ENCODE data around the gene IPO8. TPM values are rescaled to one million over a fixed set of nuclear protein-coding genes. Genes with fewer than 3 reads are reported as not detected.

The IPO8 gene
- total RNA-seq, 2 donors from 2014 or later, result 28.8 to 49.4 TPM

DNA sequence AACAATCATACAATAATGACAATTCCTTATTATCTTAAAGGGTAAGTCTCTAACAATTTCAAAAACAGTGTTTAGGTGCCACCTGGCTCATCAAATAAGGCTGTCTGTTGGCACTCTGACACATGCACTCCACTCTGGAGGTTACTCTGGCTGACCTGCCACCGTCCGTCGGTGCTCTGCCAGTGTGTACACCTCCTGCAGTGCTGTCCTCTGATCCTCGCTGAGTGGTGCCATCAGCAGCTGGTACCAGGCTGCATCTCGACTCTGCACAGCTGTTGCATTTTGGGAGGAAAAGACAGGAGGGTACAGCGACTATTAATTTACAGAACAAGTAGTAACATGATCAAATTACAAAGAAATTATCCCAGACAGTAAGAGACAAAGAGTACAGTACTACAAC is 63.9 kb downstream of the IPO8 start:
- peaks cover 23% of the 10 kb centered on the region for H3K36me3 ChIP-seq
- H3K4me1 ChIP-seq (ENCODE audit: control insufficient read depth in 1 of 2, low read depth in 2 of 2), result no peaks in the 10 kb centered on the region

DNA sequence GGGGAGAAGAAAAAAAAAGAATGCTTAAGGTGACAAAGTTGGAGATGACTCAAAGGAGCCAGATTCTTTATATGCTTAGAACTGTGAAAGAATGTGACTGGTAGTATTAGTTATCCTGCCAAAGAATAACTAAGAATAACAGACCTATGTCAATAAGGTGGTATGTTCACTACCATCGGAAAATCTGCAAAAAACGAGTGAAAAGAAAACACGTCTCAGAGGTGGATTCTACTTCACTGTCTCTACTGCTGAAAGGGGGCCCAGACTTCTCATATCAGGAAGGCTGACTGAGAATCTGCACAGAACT is 64.7 kb downstream of the IPO8 start:
- Histone ChIP-seq H3K36me3 (peaks cover 16% of the 10 kb centered on the region), H3K27me3 (replicated peaks; ENCODE audit: insufficient read depth) (no peaks in the 10 kb centered on the region), H3K4me3 (no peak overlapping the region), H3K4me1 (ENCODE audit: control insufficient read depth in 1 of 2, low read depth in 2 of 2) (no peaks in the 10 kb centered on the region), H3K27ac (no peak overlapping the region), H3K9me3 (no peaks in the 10 kb centered on the region)
- TF ChIP-seq, protein P1, sequence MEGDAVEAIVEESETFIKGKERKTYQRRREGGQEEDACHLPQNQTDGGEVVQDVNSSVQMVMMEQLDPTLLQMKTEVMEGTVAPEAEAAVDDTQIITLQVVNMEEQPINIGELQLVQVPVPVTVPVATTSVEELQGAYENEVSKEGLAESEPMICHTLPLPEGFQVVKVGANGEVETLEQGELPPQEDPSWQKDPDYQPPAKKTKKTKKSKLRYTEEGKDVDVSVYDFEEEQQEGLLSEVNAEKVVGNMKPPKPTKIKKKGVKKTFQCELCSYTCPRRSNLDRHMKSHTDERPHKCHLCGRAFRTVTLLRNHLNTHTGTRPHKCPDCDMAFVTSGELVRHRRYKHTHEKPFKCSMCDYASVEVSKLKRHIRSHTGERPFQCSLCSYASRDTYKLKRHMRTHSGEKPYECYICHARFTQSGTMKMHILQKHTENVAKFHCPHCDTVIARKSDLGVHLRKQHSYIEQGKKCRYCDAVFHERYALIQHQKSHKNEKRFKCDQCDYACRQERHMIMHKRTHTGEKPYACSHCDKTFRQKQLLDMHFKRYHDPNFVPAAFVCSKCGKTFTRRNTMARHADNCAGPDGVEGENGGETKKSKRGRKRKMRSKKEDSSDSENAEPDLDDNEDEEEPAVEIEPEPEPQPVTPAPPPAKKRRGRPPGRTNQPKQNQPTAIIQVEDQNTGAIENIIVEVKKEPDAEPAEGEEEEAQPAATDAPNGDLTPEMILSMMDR (IDR thresholded peaks at IDR 0.05), result no peak
- DNase-seq (ENCODE audit: low spot score), result no peak
- no peak for ATAC-seq (ENCODE audit: insufficient number of reproducible peaks, low FRiP score, low read depth)

More for the DNA sequence above, 63.9 kb downstream of the IPO8 start:
- Histone ChIP-seq H3K9me3 (no peaks in the 10 kb centered on the region), H3K27me3 (replicated peaks; ENCODE audit: insufficient read depth) (no peaks in the 10 kb centered on the region), H3K4me3 (no peak overlapping the region), H3K27ac (no peak overlapping the region)
- DNase-seq (ENCODE audit: low spot score) (no peak), ATAC-seq (ENCODE audit: insufficient number of reproducible peaks, low FRiP score, low read depth) (no peak)
- TF ChIP-seq, protein P1 (IDR thresholded peaks at IDR 0.05), result no peak

- Histone ChIP-seq H3K27me3 (replicated peaks; ENCODE audit: insufficient read depth) (no peaks in the 10 kb centered on the region), H3K9me3 (no peaks in the 10 kb centered on the region), H3K27ac (no peak overlapping the region), H3K4me3 (no peak overlapping the region), H3K4me1 (ENCODE audit: control insufficient read depth in 1 of 2, low read depth in 2 of 2) (no peaks in the 10 kb centered on the region), H3K36me3 (peaks cover 15% of the 10 kb centered on the region)
- no peak for ATAC-seq (ENCODE audit: insufficient number of reproducible peaks, low FRiP score, low read depth)
- DNase-seq (ENCODE audit: low spot score), result no peak
- TF ChIP-seq, protein P1 (IDR thresholded peaks at IDR 0.05), result no peak
These were observed 65.3 kb downstream of the IPO8 start for GRCh38 chr12:30630076-30630978.

GRCh38 chr12:30626847-30627246 is 68.8 kb downstream of the IPO8 start:
- no peaks in the 10 kb centered on the region for H3K4me1 ChIP-seq (ENCODE audit: control insufficient read depth in 1 of 2, low read depth in 2 of 2)
- TF ChIP-seq, protein P1 (IDR thresholded peaks at IDR 0.05), result no peak
- no peaks in the 10 kb centered on the region for H3K27me3 ChIP-seq (replicated peaks; ENCODE audit: insufficient read depth)
- DNase-seq (ENCODE audit: low spot score), result no peak
- no peaks in the 10 kb centered on the region for H3K9me3 ChIP-seq
- no peak overlapping the region for H3K4me3 ChIP-seq
- H3K27ac ChIP-seq, result no peak overlapping the region
- H3K36me3 ChIP-seq, result peaks cover 11% of the 10 kb centered on the region
- no peak for ATAC-seq (ENCODE audit: insufficient number of reproducible peaks, low FRiP score, low read depth)

GRCh38 chr12:30624009-30624408 is 71.7 kb downstream of the IPO8 start:
- no peak for ATAC-seq (ENCODE audit: insufficient number of reproducible peaks, low FRiP score, low read depth)
- Histone ChIP-seq H3K27ac (no peak overlapping the region), H3K36me3 (peaks cover 3% of the 10 kb centered on the region), H3K4me3 (no peak overlapping the region), H3K27me3 (replicated peaks; ENCODE audit: insufficient read depth) (no peaks in the 10 kb centered on the region), H3K9me3 (no peaks in the 10 kb centered on the region), H3K4me1 (ENCODE audit: control insufficient read depth in 1 of 2, low read depth in 2 of 2) (no peaks in the 10 kb centered on the region)
- TF ChIP-seq, protein P1 (IDR thresholded peaks at IDR 0.05), result no peak
- no peak for DNase-seq (ENCODE audit: low spot score)
